ENCODE measurements around the gene DIRAS1.

DNA sequence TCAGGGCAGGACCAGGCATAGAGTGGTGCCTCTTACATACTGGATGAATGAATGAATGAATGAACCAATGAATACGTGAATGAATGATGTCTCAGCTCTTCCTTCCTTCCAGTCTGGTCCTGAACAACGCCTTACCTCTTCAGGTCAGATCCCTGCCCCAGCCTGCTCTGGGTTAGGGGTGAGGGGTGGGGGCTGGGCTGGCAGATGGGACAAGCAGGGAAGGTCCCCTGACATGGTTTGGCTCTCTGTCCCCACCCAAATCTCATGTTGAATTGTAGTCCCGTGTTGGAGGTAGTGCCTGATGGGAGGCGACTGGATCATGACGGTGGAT is 9.3 kb downstream of the DIRAS1 start:
- TF ChIP-seq, protein P1, sequence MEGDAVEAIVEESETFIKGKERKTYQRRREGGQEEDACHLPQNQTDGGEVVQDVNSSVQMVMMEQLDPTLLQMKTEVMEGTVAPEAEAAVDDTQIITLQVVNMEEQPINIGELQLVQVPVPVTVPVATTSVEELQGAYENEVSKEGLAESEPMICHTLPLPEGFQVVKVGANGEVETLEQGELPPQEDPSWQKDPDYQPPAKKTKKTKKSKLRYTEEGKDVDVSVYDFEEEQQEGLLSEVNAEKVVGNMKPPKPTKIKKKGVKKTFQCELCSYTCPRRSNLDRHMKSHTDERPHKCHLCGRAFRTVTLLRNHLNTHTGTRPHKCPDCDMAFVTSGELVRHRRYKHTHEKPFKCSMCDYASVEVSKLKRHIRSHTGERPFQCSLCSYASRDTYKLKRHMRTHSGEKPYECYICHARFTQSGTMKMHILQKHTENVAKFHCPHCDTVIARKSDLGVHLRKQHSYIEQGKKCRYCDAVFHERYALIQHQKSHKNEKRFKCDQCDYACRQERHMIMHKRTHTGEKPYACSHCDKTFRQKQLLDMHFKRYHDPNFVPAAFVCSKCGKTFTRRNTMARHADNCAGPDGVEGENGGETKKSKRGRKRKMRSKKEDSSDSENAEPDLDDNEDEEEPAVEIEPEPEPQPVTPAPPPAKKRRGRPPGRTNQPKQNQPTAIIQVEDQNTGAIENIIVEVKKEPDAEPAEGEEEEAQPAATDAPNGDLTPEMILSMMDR (IDR thresholded peaks at IDR 0.05) = no peak
- TF ChIP-seq POLR2AphosphoS5 (IDR thresholded peaks at IDR 0.05) = no peak

Data from prostate gland (tissue), 2 donors.